Heart left ventricle (tissue), 13 donors: ENCODE data around the gene UGT1A6.

ENCODE experiments used
- CTCF ChIP-seq, 12 donors: fragments of 200-600 bp; sonication (generic) in 4 of 12; IDR thresholded peaks; one replicate each; pipeline versions ENCODE4 v1.5.0 to v1.8.0; 2018 to 2022; ENCODE audit warnings: antibody characterized with exemption in 12 of 12, mild to moderate bottlenecking in 5 of 12
- POLR2A ChIP-seq, 2 donors: fragments of 450-650 bp; IDR thresholded peaks; one replicate each; pipeline ENCODE4 v1.6.1; 2017; ENCODE audit warnings: antibody characterized with exemption in 2 of 2, mild to moderate bottlenecking in 2 of 2, moderate library complexity in 2 of 2
- donor health status: ischemic (EF 13 %, LVEDD 7.1; RV severe dilation, severe dysfunction).
- donor health status: DM: no; HTN: yes; CAD: no.
- donor health status: DM: no; HTN: no; CAD: no.
- donor health status: ischemic (EF 25% LVEDD 6.9; RV normal size, moderate dysfunction).
- donor health status: ischemic (EF 25% LVEDD 5.7; RV mildly dilated, moderate dysfunction).
- donor health status: ischemic (EF 35%, LVEDD 5.7; RV mildly dilated, moderate dysfunction).
- donor health status: nonischemic (EF 11% LVEDD 7.7; RV severe dilation, severe dysfunction).
- donor health status: DM: yes; HTN: yes; CAD: no.
- donor health status: PGD.
- donor health status: ischemic (EF 29% LVEDD 5.4; RV normal size, mild dysfunction).
- donor health status: nonischemic (EF 23%, LVEDD 6.1; RV moderate dilation, normal function).

GRCh38 chr2:233693963-233694362, 1.3 kb downstream of the UGT1A6 start:
- TF ChIP-seq CTCF (IDR thresholded peaks at IDR 0.05) (no peak), POLR2A (IDR thresholded peaks at IDR 0.05) (no peak)
